H1 (cell line): ENCODE results near the gene ABHD4. TPM values are rescaled to one million over a fixed set of nuclear protein-coding genes. Genes with fewer than 3 reads are reported as not detected.

ENCODE experiments used
- CTCF ChIA-PET: fragments of 300-600 bp; sonication (Branson Sonifier 250); formaldehyde crosslinking; loops from one replicate; lab custom pipeline; 2021; ENCODE audit not compliant: partially characterized antibody; lab: Charles Lee
- POLR2A ChIA-PET: fragments of 300-600 bp; sonication (Branson Sonifier 250); formaldehyde crosslinking; loops from one replicate; lab custom pipeline; 2021; ENCODE audit warnings: inconsistent platforms; ENCODE audit not compliant: partially characterized antibody; lab: Charles Lee
- DNase-seq, 2 experiments: peaks; one replicate each; pipeline versions ENCODE4 v3.0.0 to v3.0.0-alpha.2; 2010 to 2022; ENCODE audit warnings: low spot score in 2 of 2, low read depth in 1 of 2, mixed read lengths in 1 of 2
- FAIRE-seq: peaks from 2 replicates; lab custom pipeline; 2011; peaks lifted over from hg19 to GRCh38; lab: Jason Lieb, UNC
- H2AFZ ChIP-seq: 2 replicates; pipeline ENCODE4 v1.8.1; 2012; ENCODE audit warnings: low read length, inconsistent platforms
- H2AK5ac ChIP-seq: 2 replicates; pipeline ENCODE4 v1.6.1; 2013; ENCODE audit warnings: low read depth, low read length
- H2BK120ac ChIP-seq: replicated peaks from 2 replicates; pipeline ENCODE3; 2013; ENCODE audit warnings: low read depth, low read length, inconsistent platforms
- H2BK12ac ChIP-seq: 2 replicates; pipeline ENCODE4 v1.6.1; 2013; ENCODE audit warnings: low read depth, low read length
- H2BK15ac ChIP-seq: 2 replicates; pipeline ENCODE4 v1.6.1; 2013; ENCODE audit warnings: low read length
- H2BK20ac ChIP-seq: 2 replicates; pipeline ENCODE4 v1.6.1; 2013; ENCODE audit warnings: low read length
- H2BK5ac ChIP-seq: 2 replicates; pipeline ENCODE4 v1.6.1; 2013; ENCODE audit warnings: low read depth, low read length
- H3K14ac ChIP-seq: 2 replicates; pipeline ENCODE4 v1.6.1; 2013; ENCODE audit warnings: inconsistent platforms; ENCODE audit not compliant: insufficient read length
- H3K18ac ChIP-seq: 2 replicates; pipeline ENCODE4 v1.6.1; 2013; ENCODE audit warnings: low read length; ENCODE audit errors: extremely low read depth
- H3K23ac ChIP-seq: 2 replicates; pipeline ENCODE4 v1.6.1; 2013; ENCODE audit warnings: inconsistent platforms; ENCODE audit not compliant: insufficient read length
- H3K23me2 ChIP-seq: 2 replicates; pipeline ENCODE4 v1.6.1; 2013; ENCODE audit warnings: low read depth, low read length
- H3K27ac ChIP-seq: 2 replicates; pipeline ENCODE4 v1.6.1; 2011; ENCODE audit warnings: low read depth, low read length, inconsistent platforms
- H3K27me3 ChIP-seq, 4 experiments: replicated peaks in 1 of 4; 1 replicate in 1 of 4; 2 replicates in 3 of 4; pipeline versions ENCODE4 v1.6.1 to v1.8.1; 2011 to 2013; ENCODE audit warnings: low read length in 3 of 4, mild to moderate bottlenecking in 3 of 4, inconsistent platforms in 2 of 4, mixed read lengths in 2 of 4, moderate library complexity in 1 of 4; ENCODE audit not compliant: control insufficient read depth in 3 of 4, insufficient read depth in 3 of 4; ENCODE audit errors: extremely low read depth in 1 of 4
- H3K36me3 ChIP-seq, 4 experiments: 2 replicates each; pipeline versions ENCODE4 v1.6.1 to v1.8.1; 2011 to 2013; ENCODE audit warnings: mild to moderate bottlenecking in 4 of 4, low read length in 3 of 4, moderate library complexity in 2 of 4, control low read depth in 1 of 4, inconsistent platforms in 1 of 4; ENCODE audit not compliant: insufficient read depth in 4 of 4, control insufficient read depth in 2 of 4
- H3K4ac ChIP-seq: replicated peaks from 2 replicates; pipeline ENCODE3; 2013; ENCODE audit warnings: low read length, low read depth, mixed read lengths, inconsistent platforms; ENCODE audit not compliant: insufficient read length
- H3K4me1 ChIP-seq, 4 experiments: replicated peaks in 1 of 4; 1 replicate in 1 of 4; 2 replicates in 3 of 4; pipeline versions ENCODE4 v1.6.1 to v1.8.1; 2011 to 2013; ENCODE audit warnings: low read length in 3 of 4, inconsistent platforms in 2 of 4, mixed read lengths in 1 of 4; ENCODE audit not compliant: insufficient read depth in 4 of 4, control insufficient read depth in 3 of 4
- H3K4me2 ChIP-seq, 2 experiments: 2 replicates each; pipeline versions ENCODE4 v1.6.1 to v1.8.1; 2011 to 2013; ENCODE audit warnings: low read depth in 2 of 2, low read length in 2 of 2, control low read depth in 1 of 2, inconsistent platforms in 1 of 2, mild to moderate bottlenecking in 1 of 2; ENCODE audit not compliant: insufficient read depth in 1 of 2
- H3K4me3 ChIP-seq, 4 experiments: fragments of 200-600, 300-600 bp in 1 of 4; sonication (generic), shearing (Covaris generic), sonication (Bioruptor Twin) in 1 of 4; 2 replicates each; pipeline versions ENCODE4 v1.5.1 to v1.8.1; 2011 to 2016; ENCODE audit warnings: low read length in 4 of 4, low read depth in 3 of 4, control low read depth in 2 of 4, inconsistent platforms in 2 of 4, mild to moderate bottlenecking in 2 of 4, mixed read lengths in 1 of 4, moderate library complexity in 1 of 4; ENCODE audit not compliant: insufficient read depth in 2 of 4; ENCODE audit errors: extremely low read depth in 1 of 4
- H3K56ac ChIP-seq: replicated peaks from 2 replicates; pipeline ENCODE3; 2013; ENCODE audit warnings: low read depth, mild to moderate bottlenecking, mixed read lengths, low read length, inconsistent platforms; ENCODE audit not compliant: insufficient read length
- H3K79me1 ChIP-seq: 2 replicates; pipeline ENCODE4 v1.6.1; 2013; ENCODE audit warnings: low read depth, low read length, control low read depth
- H3K79me2 ChIP-seq, 2 experiments: 2 replicates each; pipeline versions ENCODE4 v1.6.1 to v1.8.1; 2012 to 2013; ENCODE audit warnings: low read length in 2 of 2, mild to moderate bottlenecking in 2 of 2, inconsistent platforms in 1 of 2; ENCODE audit not compliant: insufficient read depth in 2 of 2, control insufficient read depth in 1 of 2
- H3K9ac ChIP-seq, 4 experiments: replicated peaks in 1 of 4; 1 replicate in 1 of 4; 2 replicates in 3 of 4; pipeline versions ENCODE4 v1.6.1 to v1.8.1; 2011 to 2013; ENCODE audit warnings: low read depth in 3 of 4, low read length in 3 of 4, control low read depth in 2 of 4, mild to moderate bottlenecking in 2 of 4, moderate library complexity in 2 of 4, inconsistent platforms in 1 of 4; ENCODE audit errors: extremely low read depth in 1 of 4
- H3K9me3 ChIP-seq, 2 experiments: 2 replicates each; pipeline versions ENCODE4 v1.6.1 to v1.8.1; 2012 to 2013; ENCODE audit warnings: mild to moderate bottlenecking in 2 of 2, moderate library complexity in 2 of 2, control low read depth in 1 of 2, inconsistent platforms in 1 of 2, low read depth in 1 of 2, low read length in 1 of 2, mixed read lengths in 1 of 2; ENCODE audit not compliant: insufficient read depth in 2 of 2
- H4K20me1 ChIP-seq, 2 experiments: replicated peaks in 1 of 2; 2 replicates each; pipeline versions ENCODE3 to v1.8.1; 2011 to 2013; ENCODE audit warnings: inconsistent platforms in 2 of 2, low read length in 2 of 2, mild to moderate bottlenecking in 1 of 2; ENCODE audit not compliant: insufficient read depth in 2 of 2, control insufficient read depth in 1 of 2
- H4K5ac ChIP-seq: 2 replicates; pipeline ENCODE4 v1.6.1; 2013; ENCODE audit warnings: low read length, low read depth, mixed read lengths, inconsistent platforms; ENCODE audit not compliant: insufficient read length
- H4K8ac ChIP-seq: 2 replicates; pipeline ENCODE4 v1.8.0; 2013; ENCODE audit warnings: mild to moderate bottlenecking, moderate library complexity, low read length, inconsistent platforms; ENCODE audit not compliant: insufficient read depth; ENCODE audit errors: extremely low read depth
- H4K91ac ChIP-seq: replicated peaks from 2 replicates; pipeline ENCODE3; 2013; ENCODE audit warnings: low read length, mixed read lengths, inconsistent platforms; ENCODE audit not compliant: insufficient read length
- CTBP2 ChIP-seq: IDR thresholded peaks from 2 replicates; pipeline ENCODE4 v1.7.0; 2011; ENCODE audit warnings: borderline replicate concordance, mild to moderate bottlenecking, moderate library complexity, mixed read lengths, low read length; ENCODE audit not compliant: insufficient read depth, insufficient read length
- EP300 ChIP-seq, 2 experiments: IDR thresholded peaks; 1 replicate in 1 of 2; 2 replicates in 1 of 2; pipeline ENCODE4 v1.6.1; 2011 to 2012; ENCODE audit warnings: low read depth in 2 of 2, low read length in 2 of 2, mild to moderate bottlenecking in 2 of 2, borderline replicate concordance in 1 of 2, inconsistent platforms in 1 of 2, moderate library complexity in 1 of 2
- KDM4A ChIP-seq: IDR thresholded peaks from one replicate; pipeline ENCODE4 v1.7.1; 2012; ENCODE audit warnings: low read depth, mild to moderate bottlenecking, moderate library complexity, low read length, inconsistent platforms; ENCODE audit not compliant: severe bottlenecking
- POLR2A ChIP-seq, 2 experiments: IDR thresholded peaks; 1 replicate in 1 of 2; 2 replicates in 1 of 2; pipeline ENCODE4 v1.6.1; 2011; ENCODE audit warnings: low read depth in 2 of 2, low read length in 2 of 2, mild to moderate bottlenecking in 2 of 2; ENCODE audit errors: control extremely low read depth in 1 of 2
- RFX5 ChIP-seq: IDR thresholded peaks from 2 replicates; pipeline ENCODE4 v1.6.1; 2011; ENCODE audit warnings: low read depth, low read length, improper control_type of control experiment, borderline replicate concordance
- SRF ChIP-seq: IDR thresholded peaks from 2 replicates; pipeline ENCODE4 v1.6.1; 2011; ENCODE audit warnings: mild to moderate bottlenecking, low read depth, low read length, moderate library complexity
- TBP ChIP-seq: IDR thresholded peaks from 2 replicates; pipeline ENCODE4 v1.6.1; 2011; ENCODE audit warnings: low read depth, low read length, improper control_type of control experiment
- YY1 ChIP-seq: IDR thresholded peaks from 2 replicates; pipeline ENCODE4 v1.6.1; 2011; ENCODE audit warnings: low read depth, mild to moderate bottlenecking, low read length
- ZNF274 ChIP-seq: IDR thresholded peaks from 2 replicates; pipeline ENCODE4 v1.7.0; 2012; ENCODE audit warnings: low read length, borderline replicate concordance; ENCODE audit errors: extremely low read depth
- WGBS, 2 experiments: shearing (Covaris generic) in 1 of 2; methylation state at CpG; one replicate each; pipeline versions ENCODE4 v1.1.6 to v1.1.7; 2013 to 2015; ENCODE audit warnings: low lambda C conversion rate in 2 of 2, mixed read lengths in 2 of 2, inconsistent platforms in 1 of 2, low coverage in 1 of 2, missing lambda C conversion rate in 1 of 2; ENCODE audit not compliant: insufficient replicate concordance in 2 of 2, insufficient coverage in 1 of 2, insufficient read length in 1 of 2; ENCODE audit errors: extremely low coverage in 1 of 2, missing lambda C conversion rate in 1 of 2; 5-methylcytosine and 5-hydroxymethylcytosine counted together
- polyA plus RNA-seq, 7 experiments: library from polyadenylated mRNA; depleted of rRNA in 3 of 7; stranded (reverse) in 5 of 7; unstranded in 2 of 7; fragments of >200 nt in 5 of 7; fragments of 200-250 nt in 2 of 7; gene quantifications; 1 replicate in 5 of 7; 2 replicates in 1 of 7; 4 replicates in 1 of 7; pipeline versions ENCODE4 v1.2.1 to v1.2.3, GENCODE V29; 2011 to 2013; ENCODE audit warnings: missing spikeins in 2 of 7, mixed read lengths in 2 of 7
- total RNA-seq: library from RNA; stranded (reverse); fragmentation: NEBNext Ultra II Directional; extraction: Animal tissue kit (Norgen Biotek cat#: 25700); gene quantifications from 2 replicates; pipeline ENCODE4 v1.2.1, GENCODE V29; 2021

ABHD4 gene
- total and polyA plus RNA-seq, 2 of the 8 experiments (the other 6 are each of a cell fraction or from before 2014, with no cell fraction given) = 32.4 to 42.9 TPM

GRCh38 chr14:22651586-22651985 is 53.5 kb downstream of the ABHD4 start:
- H3K4me1 ChIP-seq = no peaks in the 10 kb centered on the region
- no peak overlapping the region for H3K4me2 ChIP-seq
- no peak overlapping the region for H4K91ac ChIP-seq
- H2BK12ac ChIP-seq = no peak overlapping the region
- H3K18ac ChIP-seq = no peak overlapping the region
- no peak overlapping the region for H3K23ac ChIP-seq
- no peak overlapping the region for H3K56ac ChIP-seq
- no peaks in the 10 kb centered on the region for H3K23me2 ChIP-seq
- H2AFZ ChIP-seq = no peak overlapping the region
- H3K36me3 ChIP-seq = no peaks in the 10 kb centered on the region
- H4K8ac ChIP-seq = no peak overlapping the region
- no peak overlapping the region for H3K27ac ChIP-seq
- no peak overlapping the region for H3K4ac ChIP-seq
- 78% methylated on average over 2 of the region's 2 CpGs; no CpG with 5 or more reads in 1 of the 2 experiments for WGBS, 2 experiments
- no peaks in the 10 kb centered on the region for H3K27me3 ChIP-seq
- no peak overlapping the region for H2AK5ac ChIP-seq
- H3K79me2 ChIP-seq = no peaks in the 10 kb centered on the region
- H3K79me1 ChIP-seq = no peaks in the 10 kb centered on the region
- H2BK15ac ChIP-seq = no peak overlapping the region
- CTCF ChIA-PET = interaction anchor here (0.7 to 6.7 kb wide), 15 partner anchors 10 to 471 kb away, joined by 3 to 78 read pairs (median 3); partner anchors contain the start of gene ABHD4
- H4K5ac ChIP-seq = no peak overlapping the region
- H3K9ac ChIP-seq = no peak overlapping the region
- H3K4me3 ChIP-seq = no peak overlapping the region
- H2BK20ac ChIP-seq = no peak overlapping the region
- no peaks in the 10 kb centered on the region for H3K9me3 ChIP-seq
- TF ChIP-seq CTBP2 (no peak), POLR2A (IDR thresholded peaks at IDR 0.05; ENCODE audit: control extremely low read depth in 1 of 2, low read depth in 2 of 2, low read length in 2 of 2) (no peak), KDM4A (no peak), ZNF274 (no peak), YY1 (no peak), RFX5 (no peak), TBP (no peak), EP300 (IDR thresholded peaks at IDR 0.05; ENCODE audit: borderline replicate concordance in 1 of 2, low read depth in 2 of 2, low read length in 2 of 2) (no peak), SRF (no peak)
- H2BK5ac ChIP-seq = no peak overlapping the region
- no peaks in the 10 kb centered on the region for H4K20me1 ChIP-seq
- FAIRE-seq (no peak), DNase-seq (no peak)
- no peak overlapping the region for H2BK120ac ChIP-seq
- POLR2A ChIA-PET = interaction anchor here (0.6 to 2.1 kb wide), 8 partner anchors 52 to 305 kb away, joined by 3 to 7 read pairs (median 3); partner anchors contain the start of genes ABHD4 and OXA1L
- H3K14ac ChIP-seq = no peak overlapping the region
